ENCODE data around the gene SORT1. TPM values are rescaled to one million over a fixed set of nuclear protein-coding genes. Genes with fewer than 3 reads are reported as not detected.

SORT1 gene
- total and polyA plus RNA-seq, 8 donors: 39.4 to 165 (median 46.7) TPM

- TF ChIP-seq CTCF (IDR thresholded peaks at IDR 0.05): no peak
- intact Hi-C loops (cut with DNase I): no loop called here
- no peaks in the 10 kb centered on the region for H3K9me3 ChIP-seq
- H3K27me3 ChIP-seq: no peaks in the 10 kb centered on the region
- DNase-seq: no peak
- no peak for ATAC-seq
- H3K4me3 ChIP-seq: no peak overlapping the region
- H3K4me1 ChIP-seq: peaks cover 17 to 25% of the 10 kb centered on the region in 2 donors
- no peaks in the 10 kb centered on the region for H3K36me3 ChIP-seq
- no peak overlapping the region for H3K27ac ChIP-seq
These were observed 95.8 kb downstream of the SORT1 start for GRCh38 chr1:109301874-109302273.

- no peaks in the 10 kb centered on the region for H3K36me3 ChIP-seq
- no peak overlapping the region for H3K27ac ChIP-seq
- no peaks in the 10 kb centered on the region for H3K27me3 ChIP-seq
- H3K4me1 ChIP-seq: peaks cover 13 to 21% of the 10 kb centered on the region in 2 donors
- TF ChIP-seq CTCF (IDR thresholded peaks at IDR 0.05): no peak
- DNase-seq (no peak), ATAC-seq (no peak)
- intact Hi-C loops (cut with DNase I): no loop called here
- H3K9me3 ChIP-seq: no peaks in the 10 kb centered on the region
- no peak overlapping the region for H3K4me3 ChIP-seq
These were observed 97.0 kb downstream of the SORT1 start for GRCh38 chr1:109300650-109301151.

GRCh38 chr1:109299558-109300343 is 98.0 kb downstream of the SORT1 start:
- no peak for TF ChIP-seq CTCF (IDR thresholded peaks at IDR 0.05)
- H3K4me1 ChIP-seq: peaks cover 13 to 24% of the 10 kb centered on the region in 2 donors
- intact Hi-C loops (cut with DNase I): no loop called here
- peak in 2 of 4 donors; percentile 42 to 78 for DNase-seq
- H3K9me3 ChIP-seq: no peaks in the 10 kb centered on the region
- H3K27me3 ChIP-seq: no peaks in the 10 kb centered on the region
- peak overlapping the region in 1 of 2 donors; percentile 58 for H3K27ac ChIP-seq
- ATAC-seq: no peak
- H3K4me3 ChIP-seq: no peak overlapping the region
- H3K36me3 ChIP-seq: no peaks in the 10 kb centered on the region

GRCh38 chr1:109298666-109299557 is 98.8 kb downstream of the SORT1 start:
- H3K27ac ChIP-seq: peak overlapping the region; percentile 28 to 58
- no peaks in the 10 kb centered on the region for H3K36me3 ChIP-seq

More at GRCh38 chr1:109298666-109299557, 98.8 kb downstream of the SORT1 start:
- intact Hi-C loops (cut with DNase I): no loop called here
- DNase-seq (peak in 1 of 4 donors; percentile 40), ATAC-seq (peak; percentile 55)
- Histone ChIP-seq H3K4me1 (peaks cover 13 to 31% of the 10 kb centered on the region in 2 donors), H3K4me3 (no peak overlapping the region), H3K27me3 (no peaks in the 10 kb centered on the region), H3K9me3 (no peaks in the 10 kb centered on the region)
- no peak for TF ChIP-seq CTCF (IDR thresholded peaks at IDR 0.05)

Data from left lung (tissue), 10 donors.